HG02763 (cell line): ENCODE results near the gene RFT1.

Source experiments
- ATAC-seq: cut with Tn5 transposase; IDR thresholded peaks from one replicate; pipeline ENCODE4 v1.9.1; 2021; ENCODE audit warnings: mild to moderate bottlenecking, moderate library complexity; ENCODE audit not compliant: unreplicated experiment

RFT1 gene

DNA sequence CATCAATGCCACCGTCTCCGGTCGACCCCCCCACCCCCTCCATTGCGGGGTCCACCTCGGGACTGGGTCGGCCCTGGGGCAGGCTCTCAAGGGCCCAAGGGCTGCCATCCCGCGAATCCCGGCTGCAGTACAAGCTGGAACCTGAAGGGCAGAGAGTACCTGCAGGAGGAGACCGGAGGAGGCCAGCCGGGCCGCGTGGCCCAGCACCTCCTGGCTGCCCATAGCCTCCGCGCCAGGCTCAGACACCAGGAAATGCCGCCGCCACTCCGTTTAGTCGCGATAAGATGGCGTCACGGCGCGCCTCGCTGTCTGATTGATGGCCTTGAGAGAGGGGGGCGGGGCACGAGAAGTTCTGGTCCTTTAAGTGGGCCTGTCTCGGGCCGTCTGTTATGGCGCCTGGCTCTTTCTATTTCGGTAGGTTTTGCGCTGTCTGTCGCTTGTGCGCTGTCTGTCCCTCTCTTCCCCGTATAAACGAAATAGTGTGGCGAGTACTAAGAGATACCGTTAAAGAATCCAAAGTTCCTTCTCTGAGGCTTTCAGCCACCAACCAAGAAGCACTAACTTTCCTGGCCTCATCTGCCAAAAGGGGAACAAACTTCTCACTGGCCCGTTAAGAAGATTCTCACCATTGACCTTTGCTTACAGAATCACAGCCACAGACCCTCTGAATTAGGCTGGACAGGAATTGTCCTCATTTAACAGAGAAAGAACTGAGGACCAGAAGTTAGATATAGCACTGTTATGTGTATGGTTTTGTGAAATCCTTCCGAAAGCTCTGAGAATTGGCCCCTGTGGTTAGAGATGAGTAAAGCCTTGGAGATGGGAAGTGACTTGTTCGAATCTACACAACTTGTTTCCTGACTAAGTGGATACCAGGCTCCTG lies at the start of gene RFT1:
RFT1 (minus strand) TSS at position 257 of the 883 bp plus-strand sequence; CDS start at position 222, 35 bp downstream.
- ATAC-seq: peak; percentile 75

- ATAC-seq: no peak
These were observed 49.3 kb upstream of the RFT1 start for GRCh38 chr3:53179580-53179979.

GRCh38 chr3:53178246-53178645 lies 48.0 kb upstream of the RFT1 start:
- no peak for ATAC-seq

DNA sequence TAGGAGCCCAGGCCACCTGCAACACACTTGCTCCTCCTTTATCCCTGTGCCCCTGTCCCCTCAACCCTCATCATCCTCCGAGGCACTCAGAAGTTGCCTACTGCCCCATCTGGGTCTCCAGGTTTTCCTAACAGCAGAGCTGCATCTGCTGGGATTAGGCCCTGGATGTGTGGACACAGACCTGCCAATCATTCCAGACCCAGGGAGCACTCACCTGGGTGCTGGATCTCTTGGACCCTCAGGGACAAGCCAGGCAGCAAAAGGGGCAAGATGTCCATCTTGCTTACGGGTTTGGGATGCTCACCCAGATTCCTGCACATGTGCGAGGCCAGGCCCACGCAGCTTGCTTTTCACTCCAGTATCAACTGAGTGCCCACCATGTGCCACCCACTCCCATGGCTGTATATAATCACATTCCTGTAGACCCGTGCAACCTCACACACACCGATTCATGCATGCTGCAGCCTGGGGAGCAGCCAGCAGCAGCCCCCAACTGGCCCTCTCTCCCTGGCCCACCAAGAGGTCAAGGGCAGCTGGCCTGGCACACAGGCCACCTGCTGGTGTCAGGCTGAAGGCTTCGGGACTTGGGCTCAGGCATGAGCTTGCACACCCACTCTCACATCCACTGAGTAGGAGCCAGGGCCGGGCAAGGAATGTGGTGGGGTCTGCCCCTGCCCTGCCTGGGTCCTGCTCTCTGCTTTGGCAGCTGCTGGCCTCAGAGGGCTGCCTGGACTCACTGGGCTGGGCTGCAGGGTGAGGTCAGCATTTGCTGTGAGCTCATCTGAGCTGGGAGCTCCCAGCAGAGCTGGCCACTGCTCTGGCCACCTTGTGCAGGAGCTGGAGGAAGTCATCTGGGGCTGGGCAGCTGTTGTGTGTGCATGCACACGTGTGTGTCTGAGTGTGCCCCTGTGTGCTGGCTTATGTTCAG lies 45.6 kb upstream of the RFT1 start:
- no peak for ATAC-seq

GRCh38 chr3:53174346-53175250 lies 44.4 kb upstream of the RFT1 start:
- ATAC-seq: peak; percentile 39

GRCh38 chr3:53173107-53173506 lies 42.9 kb upstream of the RFT1 start:
- no peak for ATAC-seq

GRCh38 chr3:53171827-53172505 lies 41.7 kb upstream of the RFT1 start:
- ATAC-seq: no peak

DNA sequence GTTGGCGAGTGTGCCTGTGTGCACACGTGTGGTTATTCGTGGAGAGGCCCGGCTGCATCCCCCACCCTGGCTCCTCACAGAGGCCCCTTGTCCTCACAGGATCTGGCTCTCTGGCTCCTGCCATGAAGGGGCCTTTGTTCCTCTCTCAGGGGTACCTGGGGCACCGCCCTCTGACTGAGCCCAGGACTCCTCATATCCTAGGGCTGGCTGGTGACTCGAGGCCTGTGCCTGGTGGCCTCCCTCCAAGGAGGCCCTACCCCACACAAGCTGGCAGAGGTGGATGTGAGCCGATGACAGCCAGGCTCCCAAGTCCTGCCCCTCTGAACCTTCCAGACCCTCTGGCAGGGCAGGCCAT lies 40.8 kb upstream of the RFT1 start:
- ATAC-seq: no peak

- ATAC-seq: no peak
These were observed 40.3 kb upstream of the RFT1 start for GRCh38 chr3:53170325-53171063.

- ATAC-seq: no peak
These were observed 39.6 kb upstream of the RFT1 start for GRCh38 chr3:53169832-53170324.

GRCh38 chr3:53169045-53169831 lies 39.0 kb upstream of the RFT1 start:
- ATAC-seq: no peak

- ATAC-seq: no peak
These were observed 38.1 kb upstream of the RFT1 start for GRCh38 chr3:53168175-53168923.

- ATAC-seq: no peak
These were observed 37.4 kb upstream of the RFT1 start for GRCh38 chr3:53167418-53168174.

DNA sequence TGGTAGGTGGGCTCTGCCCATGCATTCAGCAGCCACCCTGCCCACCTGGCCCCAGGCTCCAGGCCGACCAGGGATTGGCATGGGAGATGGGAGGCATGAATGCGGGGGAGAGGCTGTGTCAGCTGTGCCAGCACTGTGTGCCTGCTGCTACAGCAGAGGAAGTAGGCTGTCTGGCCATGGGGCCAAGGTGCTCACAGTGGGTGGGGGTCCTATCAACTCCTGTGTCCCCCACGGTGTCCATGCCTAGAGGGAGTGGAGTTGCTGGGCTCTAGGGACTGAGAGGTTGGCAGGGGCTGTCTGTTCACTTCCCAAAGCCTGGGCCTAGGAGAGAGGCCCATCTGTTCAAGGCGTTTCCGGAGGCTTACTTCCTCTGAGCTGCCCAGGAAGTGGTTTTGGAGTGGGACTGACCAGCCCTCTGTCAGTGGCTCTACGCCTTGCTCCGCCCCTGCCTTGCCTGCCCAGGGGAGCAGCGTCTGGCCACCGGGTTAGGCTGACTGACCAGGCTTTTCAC lies 36.6 kb upstream of the RFT1 start:
- ATAC-seq: no peak

DNA sequence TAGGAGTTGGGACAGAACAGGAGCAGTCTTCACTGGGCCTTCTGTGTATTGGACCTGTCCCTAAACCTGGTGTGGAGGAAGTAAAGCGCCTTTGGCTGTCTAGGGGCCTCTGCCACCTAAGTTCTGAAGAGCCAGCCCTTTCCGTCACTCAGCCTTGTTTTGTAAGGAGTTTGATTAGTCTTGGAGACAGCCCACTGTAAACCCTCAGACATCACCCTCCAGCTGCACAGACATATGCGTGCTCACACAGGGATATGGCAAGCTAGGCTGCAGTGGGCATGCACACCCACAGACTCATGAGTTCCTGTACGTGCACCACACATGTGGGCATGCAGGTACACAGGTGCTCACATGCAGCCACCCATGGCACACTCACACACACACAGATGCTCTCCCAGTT lies 36.0 kb upstream of the RFT1 start:
- no peak for ATAC-seq

DNA sequence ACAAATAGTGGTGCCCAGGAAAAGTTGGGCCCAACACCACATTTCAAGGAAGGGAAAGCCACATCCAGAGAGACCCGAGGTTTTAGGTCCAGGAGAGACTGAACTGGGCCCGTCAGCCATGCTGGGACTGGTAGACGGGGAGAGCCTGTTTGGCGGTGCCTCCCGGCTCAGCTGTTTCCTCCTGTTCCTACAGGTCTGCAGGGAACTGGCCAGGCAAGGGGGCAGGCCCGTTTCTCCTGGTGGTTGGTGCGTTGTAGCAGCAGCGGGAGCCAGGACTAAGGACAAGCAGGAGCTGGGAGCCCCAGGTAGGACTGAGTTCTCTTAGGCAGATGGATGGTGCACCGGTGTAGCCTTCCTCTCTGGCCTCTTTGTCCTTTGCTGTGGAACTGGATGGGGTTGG lies 34.7 kb upstream of the RFT1 start:
- ATAC-seq: no peak
